H9 (cell line): ENCODE results near the gene PIM3. TPM values are rescaled to one million over a fixed set of nuclear protein-coding genes. Genes with fewer than 3 reads are reported as not detected.

Experiments used
- DNase-seq: peaks from one replicate; pipeline ENCODE4 v3.0.0-alpha.2; 2017
- H2AFZ ChIP-seq: one replicate; pipeline ENCODE4 v1.6.1; 2013; ENCODE audit warnings: mild to moderate bottlenecking, low read length, control low read depth, moderate library complexity
- H2AK5ac ChIP-seq: 2 replicates; pipeline ENCODE4 v1.6.1; 2013; ENCODE audit warnings: low read length, control low read depth, mixed read lengths; ENCODE audit not compliant: insufficient read length
- H2BK120ac ChIP-seq: one replicate; pipeline ENCODE4 v1.6.1; 2013; ENCODE audit warnings: low read depth, mild to moderate bottlenecking, low read length, control low read depth, inconsistent platforms; ENCODE audit not compliant: poor library complexity, severe bottlenecking
- H2BK12ac ChIP-seq: 2 replicates; pipeline ENCODE4 v1.6.1; 2013; ENCODE audit warnings: low read length, control low read depth, mixed read lengths, low read depth; ENCODE audit not compliant: insufficient read length
- H2BK15ac ChIP-seq: 2 replicates; pipeline ENCODE4 v1.6.1; 2013; ENCODE audit warnings: low read depth, low read length, control low read depth
- H2BK20ac ChIP-seq: one replicate; pipeline ENCODE4 v1.6.1; 2013; ENCODE audit warnings: low read depth, mild to moderate bottlenecking, low read length, control low read depth, inconsistent platforms; ENCODE audit not compliant: poor library complexity, severe bottlenecking
- H2BK5ac ChIP-seq: 2 replicates; pipeline ENCODE4 v1.6.1; 2013; ENCODE audit warnings: low read length, control low read depth, mixed read lengths; ENCODE audit not compliant: insufficient read length
- H3K14ac ChIP-seq: 2 replicates; pipeline ENCODE4 v1.6.1; 2013; ENCODE audit warnings: low read length, control low read depth; ENCODE audit not compliant: insufficient read depth
- H3K18ac ChIP-seq: 2 replicates; pipeline ENCODE4 v1.6.1; 2013; ENCODE audit warnings: low read depth, mild to moderate bottlenecking, mixed read lengths, low read length, control low read depth; ENCODE audit not compliant: insufficient read length
- H3K23ac ChIP-seq: 2 replicates; pipeline ENCODE4 v1.6.1; 2013; ENCODE audit warnings: low read length, control low read depth, mixed read lengths, low read depth; ENCODE audit not compliant: insufficient read length
- H3K23me2 ChIP-seq: 2 replicates; pipeline ENCODE4 v1.6.1; 2013; ENCODE audit warnings: low read depth, mild to moderate bottlenecking, mixed read lengths, low read length, control low read depth; ENCODE audit not compliant: insufficient read length, poor library complexity, severe bottlenecking
- H3K27ac ChIP-seq: 2 replicates; pipeline ENCODE4 v1.5.1; 2013; ENCODE audit warnings: low read length, control low read depth, mixed read lengths, low read depth; ENCODE audit not compliant: insufficient read length
- H3K27me3 ChIP-seq: 2 replicates; pipeline ENCODE4 v1.6.1; 2013; ENCODE audit warnings: low read length, control low read depth, inconsistent platforms; ENCODE audit not compliant: insufficient read depth
- H3K4ac ChIP-seq: 2 replicates; pipeline ENCODE4 v1.6.1; 2013; ENCODE audit warnings: low read depth, mild to moderate bottlenecking, control low read depth, inconsistent platforms, low read length, moderate library complexity
- H3K4me1 ChIP-seq: 2 replicates; pipeline ENCODE4 v1.6.1; 2013; ENCODE audit warnings: low read length, control low read depth, inconsistent platforms; ENCODE audit not compliant: insufficient read depth
- H3K4me2 ChIP-seq: 2 replicates; pipeline ENCODE4 v1.6.1; 2013; ENCODE audit warnings: low read length, control low read depth, mixed read lengths; ENCODE audit not compliant: insufficient read length, insufficient read depth
- H3K56ac ChIP-seq: 2 replicates; pipeline ENCODE4 v1.6.1; 2013; ENCODE audit warnings: low read depth, mild to moderate bottlenecking, mixed read lengths, low read length, control low read depth; ENCODE audit not compliant: insufficient read length
- H3K79me1 ChIP-seq: 2 replicates; pipeline ENCODE4 v1.6.1; 2013; ENCODE audit warnings: low read depth, mild to moderate bottlenecking, moderate library complexity, low read length, control low read depth, inconsistent platforms; ENCODE audit not compliant: insufficient read depth, poor library complexity, severe bottlenecking
- H3K79me2 ChIP-seq: 2 replicates; pipeline ENCODE4 v1.6.1; 2013; ENCODE audit warnings: low read length, control low read depth, inconsistent platforms; ENCODE audit not compliant: insufficient read depth
- H3K9ac ChIP-seq: 2 replicates; pipeline ENCODE4 v1.6.1; 2013; ENCODE audit warnings: low read length, control low read depth, mixed read lengths; ENCODE audit not compliant: insufficient read length; ENCODE audit errors: extremely low read depth
- H3K9me3 ChIP-seq: one replicate; pipeline ENCODE4 v1.6.1; 2013; ENCODE audit warnings: low read depth, low read length, inconsistent platforms; ENCODE audit not compliant: control insufficient read depth
- H3T11ph ChIP-seq: one replicate; pipeline ENCODE4 v1.6.1; 2013; ENCODE audit warnings: mild to moderate bottlenecking, low read length, control low read depth, inconsistent platforms
- H4K20me1 ChIP-seq: one replicate; pipeline ENCODE4 v1.6.1; 2013; ENCODE audit not compliant: control insufficient read depth, insufficient read length, insufficient read depth
- H4K5ac ChIP-seq: 2 replicates; pipeline ENCODE4 v1.6.1; 2013; ENCODE audit warnings: low read depth, mild to moderate bottlenecking, mixed read lengths, low read length, control low read depth; ENCODE audit not compliant: insufficient read length
- H4K8ac ChIP-seq: replicated peaks from 2 replicates; pipeline ENCODE4 v1.6.1; 2013; ENCODE audit warnings: low read length, control low read depth, mixed read lengths, low read depth; ENCODE audit not compliant: insufficient read length
- H4K91ac ChIP-seq: 2 replicates; pipeline ENCODE4 v1.6.1; 2013; ENCODE audit warnings: low read depth, mild to moderate bottlenecking, moderate library complexity, mixed read lengths, low read length, control low read depth; ENCODE audit not compliant: insufficient read length
- H3K27ac Mint-ChIP-seq, 3 experiments: 2 replicates in 2 of 3; 3 replicates in 1 of 3; pipeline ENCODE4 v1.8.0; 2020 to 2021; ENCODE audit warnings: mixed read lengths in 3 of 3, mild to moderate bottlenecking in 1 of 3, moderate library complexity in 1 of 3
- H3K27me3 Mint-ChIP-seq: 2 replicates; pipeline ENCODE4 v1.8.0; 2021; ENCODE audit warnings: low read depth, mild to moderate bottlenecking, moderate library complexity, mixed read lengths
- H3K36me3 Mint-ChIP-seq, 3 experiments: 2 replicates in 2 of 3; 3 replicates in 1 of 3; pipeline ENCODE4 v1.8.0; 2020 to 2021; ENCODE audit warnings: low read depth in 3 of 3, mixed read lengths in 3 of 3; ENCODE audit not compliant: insufficient read depth in 1 of 3
- H3K4me1 Mint-ChIP-seq, 2 experiments: 2 replicates each; pipeline ENCODE4 v1.8.0; 2020; ENCODE audit warnings: mixed read lengths in 2 of 2
- H3K4me3 Mint-ChIP-seq, 2 experiments: 2 replicates in 1 of 2; 3 replicates in 1 of 2; pipeline ENCODE4 v1.8.0; 2020 to 2021; ENCODE audit warnings: mild to moderate bottlenecking in 2 of 2, mixed read lengths in 2 of 2, moderate library complexity in 1 of 2
- H3K9me3 Mint-ChIP-seq, 2 experiments: 2 replicates in 1 of 2; 3 replicates in 1 of 2; pipeline ENCODE4 v1.8.0; 2020; ENCODE audit warnings: mild to moderate bottlenecking in 2 of 2, mixed read lengths in 2 of 2, moderate library complexity in 1 of 2
- CTCF ChIP-seq: fragments of 200-600 bp; sonication (generic); conservative IDR thresholded peaks from 3 replicates; pipeline ENCODE4 v1.8.0; 2021; ENCODE audit warnings: antibody characterized with exemption, mild to moderate bottlenecking
- WGBS: extraction: QIAGEN DNeasy Blood & Tissue Kit; methylation state at CpG from one replicate; pipeline ENCODE4 v1.1.7; 2013; ENCODE audit warnings: missing lambda C conversion rate, low lambda C conversion rate, mixed read lengths; ENCODE audit not compliant: insufficient read length; ENCODE audit errors: extremely low coverage; 5-methylcytosine and 5-hydroxymethylcytosine counted together
- total RNA-seq: library from RNA; stranded (reverse); gene quantifications from 2 replicates; pipeline ENCODE4 v1.2.1, GENCODE V29; 2021

The PIM3 gene
- total RNA-seq, 1 experiment from 2014 or later = 43.4 TPM

GRCh38 chr22:49956418-49956770, 4.2 kb upstream of the PIM3 start:
- no peak for TF ChIP-seq CTCF
- H3T11ph ChIP-seq = no peak overlapping the region
- H2AK5ac ChIP-seq = no peak overlapping the region
- no peak overlapping the region for H2BK20ac ChIP-seq
- H4K5ac ChIP-seq = no peak overlapping the region
- H3K27me3 ChIP-seq = no peaks in the 10 kb centered on the region
- WGBS = no CpG with 5 or more reads among the region's 15 CpGs
- no peaks in the 10 kb centered on the region for H3K23me2 ChIP-seq
- Mint-ChIP-seq H3K4me3 (no peak overlapping the region), H3K36me3 (no peaks in the 10 kb centered on the region; a peak in 1 of 7 replicates), H3K27me3 (peaks cover 4% of the 10 kb centered on the region), H3K4me1 (peaks cover 0 to 8% of the 10 kb centered on the region in 2 experiments; a peak in 3 of 4 replicates), H3K27ac (no peak overlapping the region), H3K9me3 (no peaks in the 10 kb centered on the region)
- no peaks in the 10 kb centered on the region for H3K79me1 ChIP-seq
- H4K91ac ChIP-seq = no peak overlapping the region
- H3K9ac ChIP-seq = no peak overlapping the region
- no peaks in the 10 kb centered on the region for H3K9me3 ChIP-seq
- H4K20me1 ChIP-seq = no peaks in the 10 kb centered on the region
- no peak overlapping the region for H4K8ac ChIP-seq
- H2BK15ac ChIP-seq = no peak overlapping the region
- no peak overlapping the region for H2BK12ac ChIP-seq
- H3K4me2 ChIP-seq = no peak overlapping the region
- no peak overlapping the region for H2BK120ac ChIP-seq
- H3K79me2 ChIP-seq = no peaks in the 10 kb centered on the region; the same call in 1 of the 2 replicates
- no peak overlapping the region for H3K23ac ChIP-seq
- no peak for DNase-seq
- no peak overlapping the region for H3K14ac ChIP-seq
- H3K56ac ChIP-seq = no peak overlapping the region
- no peak overlapping the region for H3K18ac ChIP-seq
- H2AFZ ChIP-seq = no peak overlapping the region
- H3K4ac ChIP-seq = no peak overlapping the region
- no peak overlapping the region for H2BK5ac ChIP-seq
- H3K27ac ChIP-seq = no peak overlapping the region
- no peaks in the 10 kb centered on the region for H3K4me1 ChIP-seq
